Anterior cingulate cortex (tissue), 58 donors: Measurements from ENCODE around the gene HPSE2.

Source experiments
- DNase-seq, 58 donors: peaks; one replicate each; lab custom pipeline; 2025; lab: John Stamatoyannopoulos, UW

The HPSE2 gene

GRCh38 chr10:98632456-98633150 lies 603.0 kb downstream of the HPSE2 start:
- DNase-seq = no peak

- no peak for DNase-seq
These were observed 607.4 kb downstream of the HPSE2 start for GRCh38 chr10:98628206-98628605.

GRCh38 chr10:98627711-98628110 lies 607.9 kb downstream of the HPSE2 start:
- no peak for DNase-seq

- DNase-seq = no peak
These were observed 610.7 kb downstream of the HPSE2 start for GRCh38 chr10:98624963-98625362.

GRCh38 chr10:98623176-98623575 lies 612.5 kb downstream of the HPSE2 start:
- DNase-seq = no peak

- no peak for DNase-seq
These were observed 614.0 kb downstream of the HPSE2 start for GRCh38 chr10:98621630-98622029.

GRCh38 chr10:98620503-98620902 lies 615.1 kb downstream of the HPSE2 start:
- no peak for DNase-seq

GRCh38 chr10:98619446-98619845 lies 616.2 kb downstream of the HPSE2 start:
- no peak for DNase-seq

- no peak for DNase-seq
These were observed 617.6 kb downstream of the HPSE2 start for GRCh38 chr10:98617906-98618520.

- DNase-seq = no peak
These were observed 622.2 kb downstream of the HPSE2 start for GRCh38 chr10:98613446-98613845.

GRCh38 chr10:98611436-98611835 lies 624.2 kb downstream of the HPSE2 start:
- no peak for DNase-seq

- peak in 31 of 58 donors; percentile 2 to 81 (median 25) for DNase-seq
These were observed 624.8 kb downstream of the HPSE2 start for GRCh38 chr10:98610836-98611235.

- no peak for DNase-seq
These were observed 625.4 kb downstream of the HPSE2 start for GRCh38 chr10:98610301-98610700.

GRCh38 chr10:98609265-98609664 lies 626.4 kb downstream of the HPSE2 start:
- no peak for DNase-seq

- DNase-seq = peak in 7 of 58 donors; percentile 2 to 29 (median 5)
These were observed 627.2 kb downstream of the HPSE2 start for GRCh38 chr10:98608411-98608810.

- no peak for DNase-seq
These were observed 633.4 kb downstream of the HPSE2 start for GRCh38 chr10:98602224-98602623.

- DNase-seq = no peak
These were observed 636.5 kb downstream of the HPSE2 start for GRCh38 chr10:98599032-98599610.

GRCh38 chr10:98596404-98596803 lies 639.2 kb downstream of the HPSE2 start:
- DNase-seq = no peak

GRCh38 chr10:98589691-98590090 lies 646.0 kb downstream of the HPSE2 start:
- DNase-seq = no peak

GRCh38 chr10:98589007-98589406 lies 646.6 kb downstream of the HPSE2 start:
- DNase-seq = peak in 13 of 58 donors; percentile 2 to 55 (median 24)

- DNase-seq = peak in 1 of 58 donors; percentile 26
These were observed 648.4 kb downstream of the HPSE2 start for GRCh38 chr10:98587156-98587837.
